Neutrophil (primary cell): ENCODE measurements around the gene ATF7IP.
"Not testable (repeated sequence)": the region's sequence is repeated elsewhere in the genome, so short reads cannot be mapped to it uniquely, and the experiment has no call there.

Experiments used
- H3K27ac ChIP-seq: fragments of 200-600 bp; sonication (generic); 2 replicates; pipeline ENCODE4 v1.5.1; 2016; ENCODE audit warnings: mild to moderate bottlenecking, moderate library complexity
- H3K27me3 ChIP-seq: fragments of 200-600 bp; sonication (generic); 2 replicates; pipeline ENCODE4 v1.6.0; 2016; ENCODE audit warnings: mild to moderate bottlenecking
- H3K36me3 ChIP-seq: fragments of 200-600 bp; sonication (generic); 2 replicates; pipeline ENCODE4 v1.5.1; 2017
- H3K4me1 ChIP-seq, 2 experiments: fragments of 200-600 bp in 1 of 2; sonication (generic) in 1 of 2; 1 replicate in 1 of 2; 2 replicates in 1 of 2; pipeline versions ENCODE4 v1.5.1 to v1.6.1; 2013 to 2016; ENCODE audit warnings: low read depth in 1 of 2, low read length in 1 of 2, mild to moderate bottlenecking in 1 of 2, moderate library complexity in 1 of 2; ENCODE audit not compliant: control insufficient read depth in 1 of 2, insufficient read depth in 1 of 2
- H3K4me3 ChIP-seq, 2 experiments: fragments of 200-600 bp in 1 of 2; sonication (generic) in 1 of 2; 1 replicate in 1 of 2; 2 replicates in 1 of 2; pipeline ENCODE4 v1.5.1; 2013 to 2016; ENCODE audit warnings: low read depth in 1 of 2, low read length in 1 of 2, mild to moderate bottlenecking in 1 of 2, moderate library complexity in 1 of 2
- H3K9me3 ChIP-seq: fragments of 200-600 bp; sonication (generic); 2 replicates; pipeline ENCODE4 v1.5.1; 2016
- TF ChIP-seq, protein P1 (sequence below): fragments of 200-600 bp; sonication (generic); IDR thresholded peaks from 2 replicates; pipeline ENCODE4 v1.5.1; 2016; ENCODE audit warnings: antibody characterized with exemption

The ATF7IP gene

DNA sequence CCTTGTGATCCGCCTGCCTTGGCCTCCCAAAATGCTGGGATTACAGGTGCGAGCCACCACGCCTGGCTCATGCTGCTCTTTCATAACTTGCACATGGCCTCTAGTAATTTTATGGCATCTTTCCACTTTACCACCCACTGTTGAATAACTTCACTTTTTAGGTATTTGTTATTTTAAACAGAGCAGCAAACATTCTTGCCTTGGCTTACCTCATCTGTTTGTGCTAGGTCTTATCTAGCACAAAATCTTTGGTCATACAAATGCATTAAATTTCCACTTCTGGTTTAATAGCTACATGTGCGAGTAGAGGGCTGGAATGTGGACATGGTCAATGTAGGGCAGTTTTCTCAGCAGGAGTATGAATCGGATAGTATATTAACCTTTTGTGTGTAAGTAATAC is 38.8 kb upstream of the ATF7IP start:
- Histone ChIP-seq H3K36me3 (no peaks in the 10 kb centered on the region), H3K4me3 (no peak overlapping the region), H3K4me1 (no peaks in the 10 kb centered on the region), H3K27ac (no peak overlapping the region), H3K27me3 (no peaks in the 10 kb centered on the region), H3K9me3 (no peaks in the 10 kb centered on the region)
- TF ChIP-seq, protein P1, sequence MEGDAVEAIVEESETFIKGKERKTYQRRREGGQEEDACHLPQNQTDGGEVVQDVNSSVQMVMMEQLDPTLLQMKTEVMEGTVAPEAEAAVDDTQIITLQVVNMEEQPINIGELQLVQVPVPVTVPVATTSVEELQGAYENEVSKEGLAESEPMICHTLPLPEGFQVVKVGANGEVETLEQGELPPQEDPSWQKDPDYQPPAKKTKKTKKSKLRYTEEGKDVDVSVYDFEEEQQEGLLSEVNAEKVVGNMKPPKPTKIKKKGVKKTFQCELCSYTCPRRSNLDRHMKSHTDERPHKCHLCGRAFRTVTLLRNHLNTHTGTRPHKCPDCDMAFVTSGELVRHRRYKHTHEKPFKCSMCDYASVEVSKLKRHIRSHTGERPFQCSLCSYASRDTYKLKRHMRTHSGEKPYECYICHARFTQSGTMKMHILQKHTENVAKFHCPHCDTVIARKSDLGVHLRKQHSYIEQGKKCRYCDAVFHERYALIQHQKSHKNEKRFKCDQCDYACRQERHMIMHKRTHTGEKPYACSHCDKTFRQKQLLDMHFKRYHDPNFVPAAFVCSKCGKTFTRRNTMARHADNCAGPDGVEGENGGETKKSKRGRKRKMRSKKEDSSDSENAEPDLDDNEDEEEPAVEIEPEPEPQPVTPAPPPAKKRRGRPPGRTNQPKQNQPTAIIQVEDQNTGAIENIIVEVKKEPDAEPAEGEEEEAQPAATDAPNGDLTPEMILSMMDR: no peak

DNA sequence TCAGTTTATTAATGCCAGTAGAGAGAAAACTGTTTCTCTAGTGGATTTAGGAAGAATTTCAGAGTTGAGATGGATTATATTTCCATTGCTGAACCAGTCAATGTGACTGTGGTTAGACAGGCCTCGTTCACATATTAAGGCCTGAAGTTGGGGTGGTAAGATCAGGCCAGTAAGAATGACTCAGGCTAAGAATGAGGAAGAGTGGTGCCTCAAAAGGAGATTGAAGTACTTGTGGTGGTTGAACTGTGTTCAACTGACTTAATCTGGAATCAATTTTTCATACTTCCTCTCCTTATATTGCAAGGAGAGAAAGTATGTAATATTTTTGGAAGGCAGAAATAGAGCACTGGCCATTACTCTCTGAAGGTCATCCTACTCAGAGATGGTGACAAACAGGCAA is 37.8 kb upstream of the ATF7IP start:
- Histone ChIP-seq H3K9me3 (no peaks in the 10 kb centered on the region), H3K27me3 (no peaks in the 10 kb centered on the region), H3K36me3 (no peaks in the 10 kb centered on the region), H3K4me3 (no peak overlapping the region), H3K27ac (no peak overlapping the region), H3K4me1 (no peaks in the 10 kb centered on the region)
- TF ChIP-seq, protein P1: no peak

DNA sequence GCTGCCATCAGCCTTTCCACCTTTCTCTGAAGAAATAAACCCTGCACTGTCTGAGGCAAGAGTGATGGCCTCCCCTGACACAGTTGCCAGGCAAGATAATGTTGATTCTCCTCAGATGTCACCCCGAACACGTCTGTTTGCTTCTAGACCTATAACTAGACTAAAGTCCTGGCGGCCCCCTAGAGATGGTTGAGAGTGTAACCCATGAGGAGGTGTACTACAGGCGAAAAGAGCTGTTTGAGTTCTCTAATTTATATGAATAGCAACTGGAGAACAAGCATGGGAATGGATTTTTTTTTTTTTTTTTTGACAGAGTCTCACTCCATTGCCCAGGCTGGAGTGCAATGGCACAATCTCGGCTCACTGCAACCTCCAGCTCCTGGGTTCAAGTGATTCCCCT is 33.0 kb upstream of the ATF7IP start:
- TF ChIP-seq, protein P1: no peak
- no peaks in the 10 kb centered on the region for H3K36me3 ChIP-seq
- no peak overlapping the region for H3K27ac ChIP-seq

DNA sequence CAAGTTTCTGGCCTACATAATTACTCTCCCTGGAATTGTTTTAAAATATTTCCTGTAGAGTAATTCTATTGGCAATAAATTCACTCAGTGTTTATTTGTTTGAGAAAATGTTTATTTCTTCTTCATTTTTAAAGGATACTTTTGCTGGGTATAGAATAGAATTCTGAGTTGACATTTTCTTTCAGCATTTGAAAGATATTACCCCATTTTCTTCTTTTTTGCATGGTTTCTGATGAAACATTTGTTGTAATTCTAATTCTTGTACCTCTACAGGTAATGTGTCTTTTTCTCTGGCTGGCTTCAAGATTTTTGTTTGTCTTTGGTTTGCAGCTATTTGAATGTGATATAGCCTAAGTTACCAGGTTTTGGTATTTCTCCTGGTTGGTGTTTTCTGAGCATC is 25.1 kb upstream of the ATF7IP start:
- Histone ChIP-seq H3K4me3 (no peak overlapping the region), H3K27ac (no peak overlapping the region), H3K36me3 (no peaks in the 10 kb centered on the region), H3K9me3 (no peaks in the 10 kb centered on the region), H3K27me3 (no peaks in the 10 kb centered on the region), H3K4me1 (no peaks in the 10 kb centered on the region)
- TF ChIP-seq, protein P1: no peak

More for the DNA sequence above, 33.0 kb upstream of the ATF7IP start:
- no peaks in the 10 kb centered on the region for H3K4me1 ChIP-seq
- no peaks in the 10 kb centered on the region for H3K9me3 ChIP-seq
- no peaks in the 10 kb centered on the region for H3K27me3 ChIP-seq
- no peak overlapping the region for H3K4me3 ChIP-seq

DNA sequence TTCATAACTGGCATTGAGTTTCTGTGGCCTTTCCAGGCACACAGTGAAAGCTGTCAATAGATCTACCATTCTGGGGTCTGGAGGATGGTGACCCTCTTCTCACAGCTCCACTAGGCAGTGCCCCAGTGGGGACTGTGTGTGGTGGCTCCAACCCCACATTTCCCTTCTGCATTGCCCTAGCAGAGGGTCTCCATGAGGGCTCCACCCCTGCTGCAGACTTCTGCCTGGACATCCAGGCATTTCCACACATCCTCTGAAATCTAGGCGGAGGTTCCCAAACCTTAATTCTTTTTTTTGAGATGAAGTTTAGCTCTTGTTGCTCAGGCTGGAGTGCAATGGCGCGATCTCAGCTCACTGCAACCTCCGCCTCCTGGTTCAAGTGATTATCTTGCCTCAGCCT is 14.0 kb upstream of the ATF7IP start:
- not testable (repeated sequence) for H3K27me3 ChIP-seq, H3K27ac ChIP-seq, H3K9me3 ChIP-seq, H3K4me3 ChIP-seq, H3K4me1 ChIP-seq, H3K36me3 ChIP-seq

DNA sequence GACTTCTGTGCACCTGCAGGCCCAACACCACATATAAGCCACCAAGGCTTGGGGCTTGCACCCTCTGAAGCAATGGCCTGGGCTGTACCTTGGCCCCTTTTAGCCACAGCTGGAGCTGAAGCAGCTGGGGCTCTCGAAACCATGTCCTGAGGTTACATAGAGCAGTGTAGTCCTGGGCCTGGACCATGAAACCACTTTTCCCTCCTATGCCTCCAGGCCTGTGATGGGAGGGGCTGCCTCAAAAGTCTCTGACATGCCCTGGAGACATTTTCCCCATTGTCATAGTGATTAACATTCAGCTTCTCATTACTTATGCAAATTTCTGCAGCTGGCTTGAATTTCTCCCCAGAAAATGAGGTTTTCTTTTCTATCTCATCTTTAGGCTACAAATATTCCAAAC is 13.4 kb upstream of the ATF7IP start:
- H3K9me3 ChIP-seq, H3K27ac ChIP-seq, H3K4me1 ChIP-seq, H3K27me3 ChIP-seq, H3K36me3 ChIP-seq, H3K4me3 ChIP-seq: not testable (repeated sequence)

DNA sequence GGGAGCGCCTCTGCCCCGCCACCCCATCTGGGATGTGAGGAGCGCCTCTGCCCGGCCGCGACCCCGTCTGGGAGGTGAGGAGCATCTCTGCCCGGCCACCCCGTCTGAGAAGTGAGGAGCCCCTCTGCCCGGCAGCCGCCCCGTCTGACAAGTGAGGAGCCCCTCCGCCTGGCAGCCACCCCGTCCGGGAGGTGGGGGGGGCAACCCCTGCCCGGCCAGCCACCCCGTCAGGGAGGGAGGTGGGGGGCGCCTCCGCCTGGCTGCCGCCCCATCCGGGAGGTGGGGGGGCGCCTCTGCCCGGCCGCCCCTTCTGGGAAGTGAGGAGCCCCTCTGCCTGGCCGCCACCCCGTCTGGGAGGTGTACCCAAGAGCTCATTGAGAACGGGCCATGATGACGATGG is 10.8 kb upstream of the ATF7IP start:
- H3K9me3 ChIP-seq, H3K4me3 ChIP-seq, H3K36me3 ChIP-seq, H3K27ac ChIP-seq, H3K4me1 ChIP-seq, H3K27me3 ChIP-seq: not testable (repeated sequence)
